A549 treated with AZD9567 at 1 μM for 4 hours (cell line): ENCODE results near the gene ZNFX1. TPM values are rescaled to one million over a fixed set of nuclear protein-coding genes. Genes with fewer than 3 reads are reported as not detected.

ENCODE experiments used
- total RNA-seq: library from RNA; stranded (reverse); fragments of 200-300 nt; extraction: Qiagen RNA extraction; gene quantifications from 5 replicates; pipeline ENCODE4 v1.2.3, GENCODE V29; 2022; ENCODE audit not compliant: insufficient read depth

ZNFX1 gene
- total RNA-seq, result 20.9 to 24.1 TPM (median 23.6 TPM) in 5 replicates

GRCh38 chr20:49278036-49278817 lies at the start of gene ZNFX1:
Gene ZNFX1, minus strand, starts transcription at chr20:49278057. Its CDS starts 2,218 bp downstream, at chr20:49275839.

GRCh38 chr20:49219091-49219923 lies 58.5 kb downstream of the ZNFX1 start, which contains the start of gene DDX27:
Gene DDX27, plus strand, starts transcription at chr20:49219416. Its CDS starts 33 bp downstream, at chr20:49219449.

Other genes with a start within 250 kb of the ZNFX1 start
- 87.7 to 114 TPM (median 91.0 TPM) in 5 replicates for gene CSE1L, start 231.7 kb downstream of the ZNFX1 start, total RNA-seq
- 56.0 to 80.0 TPM (median 60.7 TPM) in 5 replicates for gene STAU1, start 89.7 kb downstream of the ZNFX1 start, total RNA-seq
- gene DDX27, start 58.6 kb downstream of the ZNFX1 start, total RNA-seq, result 50.9 to 61.2 TPM (median 60.5 TPM) in 5 replicates
- gene KCNB1, start 204.6 kb upstream of the ZNFX1 start, total RNA-seq, result 0.81 to 2.0 TPM (median 1.3 TPM) in 5 replicates